PC-3 (cell line): ENCODE data around the gene TENM4. TPM values are rescaled to one million over a fixed set of nuclear protein-coding genes. Genes with fewer than 3 reads are reported as not detected.

Source experiments
- ATAC-seq: fragments of 200-7000 bp; cut with Tn5 transposase; 2 replicates; pipeline ENCODE4 v1.9.1; 2020; ENCODE audit warnings: mild to moderate bottlenecking, moderate library complexity
- BruUV-seq: library from RNA; stranded (reverse); fragments of 400-500 nt; replicated peaks from 2 replicates; lab custom pipeline; 2021; lab: Mats Ljungman, UMichigan
- CTCF ChIA-PET: fragments of 300-600 bp; sonication (Branson Sonifier 250); formaldehyde crosslinking; loops from one replicate; lab custom pipeline; 2022; ENCODE audit warnings: antibody characterized with exemption; lab: Charles Lee
- POLR2A ChIA-PET: fragments of 300-600 bp; sonication (Branson Sonifier 250); formaldehyde crosslinking; loops from one replicate; lab custom pipeline; 2022; ENCODE audit warnings: antibody characterized with exemption; ENCODE audit not compliant: unreplicated experiment; lab: Charles Lee
- DNase-seq: peaks from one replicate; pipeline ENCODE4 v3.0.0-alpha.2; 2015
- H2AFZ ChIP-seq: fragments of 300-600 bp; sonication (generic); 2 replicates; pipeline ENCODE4 v1.6.0; 2016; ENCODE audit warnings: antibody characterized with exemption, low read length
- H3F3A ChIP-seq: fragments of 300-600 bp; sonication (generic); one replicate; pipeline ENCODE4 v1.6.0; 2017; ENCODE audit warnings: antibody characterized with exemption, low read length, control low read depth, mild to moderate bottlenecking; ENCODE audit not compliant: unreplicated experiment
- H3K27ac ChIP-seq: fragments of 300-600 bp; sonication (generic); 2 replicates; pipeline ENCODE4 v1.5.1; 2016; ENCODE audit warnings: mild to moderate bottlenecking, low read length
- H3K27me3 ChIP-seq: fragments of 300-600 bp; sonication (generic); 2 replicates; pipeline ENCODE4 v1.6.1; 2016; ENCODE audit warnings: low read length, mixed read lengths
- H3K36me3 ChIP-seq: fragments of 300-600 bp; sonication (generic); 2 replicates; pipeline ENCODE4 v1.6.1; 2016; ENCODE audit warnings: low read depth, mixed run types, low read length, mixed read lengths
- H3K4me1 ChIP-seq: fragments of 300-600 bp; sonication (generic); 2 replicates; pipeline ENCODE4 v1.5.1; 2016; ENCODE audit warnings: low read length; ENCODE audit not compliant: insufficient read depth
- H3K4me2 ChIP-seq: fragments of 300-600 bp; sonication (generic); 2 replicates; pipeline ENCODE4 v1.6.0; 2016; ENCODE audit warnings: low read length
- H3K4me3 ChIP-seq: fragments of 300-600 bp; sonication (generic); 2 replicates; pipeline ENCODE4 v1.5.1; 2016; ENCODE audit warnings: mild to moderate bottlenecking, low read length, mixed read lengths
- H3K79me2 ChIP-seq: fragments of 300-600 bp; sonication (generic); 2 replicates; pipeline ENCODE4 v1.6.1; 2017; ENCODE audit warnings: low read length, mixed read lengths
- H3K9ac ChIP-seq: fragments of 300-600 bp; sonication (generic); 2 replicates; pipeline ENCODE4 v1.6.0; 2016; ENCODE audit warnings: mild to moderate bottlenecking, low read length
- H3K9me2 ChIP-seq: fragments of 300-600 bp; sonication (generic); replicated peaks from 2 replicates; pipeline ENCODE4 v1.6.1; 2016; ENCODE audit warnings: mixed run types, low read length, mixed read lengths
- H3K9me3 ChIP-seq: fragments of 300-600 bp; sonication (generic); 2 replicates; pipeline ENCODE4 v1.6.1; 2016; ENCODE audit warnings: low read length, mixed read lengths
- H4K20me1 ChIP-seq: fragments of 300-600 bp; sonication (generic); 2 replicates; pipeline ENCODE4 v1.6.1; 2016; ENCODE audit warnings: low read length, mixed read lengths
- EZH2 ChIP-seq: fragments of 300-600 bp; sonication (generic); IDR thresholded peaks from one replicate; pipeline ENCODE4 v1.6.1; 2017; ENCODE audit warnings: antibody characterized with exemption, mild to moderate bottlenecking, low read length; ENCODE audit not compliant: unreplicated experiment
- EZH2phosphoT487 ChIP-seq: fragments of 300-600 bp; sonication (generic); IDR thresholded peaks from 2 replicates; pipeline ENCODE4 v1.6.1; 2018; ENCODE audit warnings: mild to moderate bottlenecking, antibody characterized with exemption, low read length, borderline replicate concordance
- intact Hi-C: fragments of 100-400 bp; cut with micrococcal nuclease; formaldehyde crosslinking; loops from 2 replicates; pipeline ENCODE4 v1.9.0; 2023
- total RNA-seq: library from RNA; depleted of rRNA; stranded (reverse); fragments of >200 nt; gene quantifications from 2 replicates; pipeline ENCODE4 v1.2.3, GENCODE V29; 2014
- TF ChIP-seq, protein P1 (sequence below): fragments of 300-600 bp; sonication (generic); conservative IDR thresholded peaks from 2 replicates; pipeline ENCODE4 v1.5.1; 2017; ENCODE audit warnings: antibody characterized with exemption, low read depth, mild to moderate bottlenecking, low read length

Gene TENM4
- total RNA-seq, 1 experiment from 2014 or later = 19.7 TPM

- ATAC-seq (no peak), DNase-seq (no peak)
- H4K20me1 ChIP-seq = no peaks in the 10 kb centered on the region
- CTCF ChIA-PET = interaction anchor here (0.7 to 1.2 kb wide), 3 partner anchors 157 to 243 kb away, joined by 3 to 4 read pairs (median 4); no protein-coding TSS in a partner anchor
- no TSS peak for BruUV-seq
- H3K27ac ChIP-seq = peak overlapping the region; percentile 94
- no peaks in the 10 kb centered on the region for H3K9me2 ChIP-seq
- H3K9ac ChIP-seq = peak overlapping the region; percentile 67
- peaks cover 92% of the 10 kb centered on the region for H3K4me1 ChIP-seq
- H3K4me2 ChIP-seq = peak overlapping the region; percentile 77
- POLR2A ChIA-PET = interaction anchor here (0.7 kb wide), 1 partner anchor 243 kb away, joined by 3 read pairs; no protein-coding TSS in a partner anchor
- H3K27me3 ChIP-seq = no peaks in the 10 kb centered on the region
- no peaks in the 10 kb centered on the region for H3K9me3 ChIP-seq
- peaks cover 66% of the 10 kb centered on the region for H3K79me2 ChIP-seq
- peak overlapping the region; percentile 68; the same call in 1 of the 2 replicates for H2AFZ ChIP-seq
- H3K36me3 ChIP-seq = no peaks in the 10 kb centered on the region
- intact Hi-C loops = no loop called here
- TF ChIP-seq, protein P1, sequence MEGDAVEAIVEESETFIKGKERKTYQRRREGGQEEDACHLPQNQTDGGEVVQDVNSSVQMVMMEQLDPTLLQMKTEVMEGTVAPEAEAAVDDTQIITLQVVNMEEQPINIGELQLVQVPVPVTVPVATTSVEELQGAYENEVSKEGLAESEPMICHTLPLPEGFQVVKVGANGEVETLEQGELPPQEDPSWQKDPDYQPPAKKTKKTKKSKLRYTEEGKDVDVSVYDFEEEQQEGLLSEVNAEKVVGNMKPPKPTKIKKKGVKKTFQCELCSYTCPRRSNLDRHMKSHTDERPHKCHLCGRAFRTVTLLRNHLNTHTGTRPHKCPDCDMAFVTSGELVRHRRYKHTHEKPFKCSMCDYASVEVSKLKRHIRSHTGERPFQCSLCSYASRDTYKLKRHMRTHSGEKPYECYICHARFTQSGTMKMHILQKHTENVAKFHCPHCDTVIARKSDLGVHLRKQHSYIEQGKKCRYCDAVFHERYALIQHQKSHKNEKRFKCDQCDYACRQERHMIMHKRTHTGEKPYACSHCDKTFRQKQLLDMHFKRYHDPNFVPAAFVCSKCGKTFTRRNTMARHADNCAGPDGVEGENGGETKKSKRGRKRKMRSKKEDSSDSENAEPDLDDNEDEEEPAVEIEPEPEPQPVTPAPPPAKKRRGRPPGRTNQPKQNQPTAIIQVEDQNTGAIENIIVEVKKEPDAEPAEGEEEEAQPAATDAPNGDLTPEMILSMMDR = no peak
- peaks cover 7% of the 10 kb centered on the region for H3F3A ChIP-seq
- no peak overlapping the region; the same call in 1 of the 2 replicates for H3K4me3 ChIP-seq
These were observed 482.4 kb downstream of the TENM4 start for GRCh38 chr11:78958444-78958843.

GRCh38 chr11:78957476-78958245 is 483.2 kb downstream of the TENM4 start:
- intact Hi-C loops = no loop called here
- no TSS peak for BruUV-seq
- H3K4me1 ChIP-seq = peaks cover 93% of the 10 kb centered on the region
- peak overlapping the region; percentile 94 for H3K27ac ChIP-seq
- no peaks in the 10 kb centered on the region for H3K9me3 ChIP-seq
- H4K20me1 ChIP-seq = no peaks in the 10 kb centered on the region
- peaks cover 7% of the 10 kb centered on the region for H3F3A ChIP-seq
- ChIA-PET CTCF (interaction anchor here (0.7 to 1.2 kb wide), 5 partner anchors 148 to 312 kb away, joined by 3 to 8 read pairs (median 4); no protein-coding TSS in a partner anchor), POLR2A (interaction anchor here (0.6 to 0.7 kb wide), 4 partner anchors 31 to 937 kb away, joined by 3 to 7 read pairs (median 4); no protein-coding TSS in a partner anchor)
- H3K9ac ChIP-seq = peak overlapping the region; percentile 67
- peak overlapping the region; percentile 77 for H3K4me2 ChIP-seq
- peak overlapping the region; percentile 68 for H2AFZ ChIP-seq
- no peaks in the 10 kb centered on the region for H3K27me3 ChIP-seq
- H3K4me3 ChIP-seq = no peak overlapping the region; the same call in 1 of the 2 replicates
- ATAC-seq = peak; percentile 19
- no peaks in the 10 kb centered on the region for H3K36me3 ChIP-seq
- peak; percentile 85 for DNase-seq
- peaks cover 68% of the 10 kb centered on the region for H3K79me2 ChIP-seq
- H3K9me2 ChIP-seq = no peaks in the 10 kb centered on the region
- TF ChIP-seq, protein P1 = no peak
- TF ChIP-seq EZH2phosphoT487 (no peak), EZH2 (no peak)

DNA sequence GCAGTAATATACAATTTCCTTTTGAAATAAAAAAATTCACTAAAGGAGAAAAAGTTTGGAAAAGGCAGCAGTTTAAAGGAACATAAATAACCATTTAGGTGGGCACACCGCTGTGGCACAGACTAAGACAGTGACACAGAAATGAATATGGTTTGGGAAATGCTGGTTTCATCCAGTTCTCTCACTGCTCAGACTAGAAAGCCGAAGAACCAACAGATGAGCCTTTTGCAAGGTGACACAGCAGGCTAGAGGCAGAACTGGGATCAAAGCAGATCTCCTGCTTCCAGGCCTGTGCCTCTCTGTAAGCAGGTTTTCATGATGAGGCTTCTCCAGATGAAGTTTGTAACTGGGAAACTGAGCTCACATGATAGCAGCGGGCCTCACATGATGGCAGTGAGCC is 486.1 kb downstream of the TENM4 start:
- Histone ChIP-seq H3K27ac (peak overlapping the region; percentile 38), H3K9ac (peak overlapping the region; percentile 3; the same call in 1 of the 2 replicates), H3K36me3 (no peaks in the 10 kb centered on the region), H4K20me1 (no peaks in the 10 kb centered on the region), H3K9me2 (no peaks in the 10 kb centered on the region), H3K4me3 (no peak overlapping the region), H2AFZ (no peak overlapping the region), H3K79me2 (peaks cover 69% of the 10 kb centered on the region), H3K9me3 (no peaks in the 10 kb centered on the region), H3K4me2 (no peak overlapping the region), H3K4me1 (peaks cover 66% of the 10 kb centered on the region), H3K27me3 (no peaks in the 10 kb centered on the region), H3F3A (peaks cover 7% of the 10 kb centered on the region)
- BruUV-seq = TSS peak; percentile 60
- intact Hi-C loops = no loop called here
- no peak for ATAC-seq
- no peak for DNase-seq
- TF ChIP-seq EZH2 (no peak), EZH2phosphoT487 (no peak)
- TF ChIP-seq, protein P1 = no peak
- CTCF ChIA-PET = no interaction called here
- POLR2A ChIA-PET = no interaction called here
